GM13977 (cell line): ENCODE results near the gene PRR33.

Source experiments
- DNase-seq: peaks from one replicate; pipeline ENCODE4 v3.0.0; 2012; ENCODE audit warnings: low spot score
- CTCF ChIP-seq: IDR thresholded peaks from 2 replicates; pipeline ENCODE4 v1.5.1; 2012; ENCODE audit warnings: mild to moderate bottlenecking, control low read depth; ENCODE audit not compliant: insufficient read depth; ENCODE audit errors: extremely low read depth, missing control alignments
- in situ Hi-C: fragments of 300-500 bp; cut with MboI; formaldehyde crosslinking; loops from one replicate; pipeline ENCODE4 v1.12.0; 2022; ENCODE audit warnings: low sequenced_read_pairs, low pct_unique_long_range_greater_than_20kb, mixed read lengths, inconsistent platforms; ENCODE audit not compliant: unreplicated experiment

Gene PRR33

GRCh38 chr11:1847926-1848639, 43.6 kb downstream of the PRR33 start:
- DNase-seq, result no peak
- no peak for TF ChIP-seq CTCF
- in situ Hi-C loops, result no loop called here

DNA sequence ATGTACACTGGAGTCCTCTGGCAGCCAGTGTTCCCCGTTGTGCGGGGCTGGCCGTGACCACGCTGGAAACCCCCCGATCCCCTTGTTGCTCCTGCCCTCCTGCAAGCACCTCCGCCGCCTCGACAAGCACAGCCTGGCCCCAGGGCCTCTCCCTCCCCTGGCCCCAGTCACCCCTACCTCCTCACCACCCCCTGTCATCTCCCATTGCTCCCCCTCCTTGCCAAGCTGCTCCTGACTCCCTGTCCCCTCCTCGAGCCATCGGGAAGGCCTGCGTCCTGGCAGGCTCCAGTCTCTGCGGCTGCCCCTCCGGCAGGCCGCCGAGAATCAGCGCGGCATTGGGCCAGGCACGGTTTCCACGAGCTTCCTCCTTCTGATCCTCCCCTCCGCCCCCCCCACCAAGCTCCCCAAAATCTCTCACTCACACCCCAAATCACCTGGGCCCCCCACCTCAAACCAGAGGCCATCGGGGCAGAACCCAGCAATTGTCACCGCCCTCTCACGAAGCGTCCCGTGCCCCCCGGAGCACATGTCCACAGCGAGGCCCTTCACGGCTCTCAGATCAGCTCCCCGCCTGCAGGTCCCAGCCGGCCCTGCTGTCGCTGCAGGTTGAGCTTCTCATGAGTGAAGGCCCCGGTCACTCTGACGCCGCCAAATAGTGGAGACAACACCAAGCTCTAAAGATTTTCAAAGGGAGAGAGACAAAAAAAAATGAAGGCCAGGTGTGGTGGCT, 44.5 kb downstream of the PRR33 start:
- DNase-seq, result no peak
- TF ChIP-seq CTCF, result no peak
- in situ Hi-C loops, result no loop called here

DNA sequence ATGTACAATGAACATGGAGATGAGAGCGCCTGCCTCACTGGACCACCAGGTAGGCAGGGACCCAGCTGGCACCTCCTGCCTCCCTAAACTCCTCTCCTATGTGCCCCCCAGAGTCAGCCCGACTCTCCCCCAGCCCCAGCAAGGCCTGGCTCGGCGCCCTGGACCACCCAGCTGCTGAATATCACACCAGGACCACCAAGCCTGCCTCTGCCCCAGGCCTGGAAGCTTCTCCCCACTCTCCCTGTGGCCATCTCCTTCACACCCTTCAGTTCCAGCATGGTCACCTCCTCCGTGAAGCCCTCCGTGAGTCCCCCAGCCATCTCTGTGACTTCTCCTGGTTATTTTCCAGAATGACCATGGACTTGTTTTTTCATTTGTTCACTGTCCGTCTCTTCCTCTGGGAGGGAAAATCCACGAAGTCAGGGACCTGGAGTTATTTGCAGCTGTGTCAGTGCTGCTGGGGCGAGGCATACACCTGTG, 45.2 kb downstream of the PRR33 start:
- in situ Hi-C loops, result no loop called here
- TF ChIP-seq CTCF, result no peak
- DNase-seq, result no peak

DNA sequence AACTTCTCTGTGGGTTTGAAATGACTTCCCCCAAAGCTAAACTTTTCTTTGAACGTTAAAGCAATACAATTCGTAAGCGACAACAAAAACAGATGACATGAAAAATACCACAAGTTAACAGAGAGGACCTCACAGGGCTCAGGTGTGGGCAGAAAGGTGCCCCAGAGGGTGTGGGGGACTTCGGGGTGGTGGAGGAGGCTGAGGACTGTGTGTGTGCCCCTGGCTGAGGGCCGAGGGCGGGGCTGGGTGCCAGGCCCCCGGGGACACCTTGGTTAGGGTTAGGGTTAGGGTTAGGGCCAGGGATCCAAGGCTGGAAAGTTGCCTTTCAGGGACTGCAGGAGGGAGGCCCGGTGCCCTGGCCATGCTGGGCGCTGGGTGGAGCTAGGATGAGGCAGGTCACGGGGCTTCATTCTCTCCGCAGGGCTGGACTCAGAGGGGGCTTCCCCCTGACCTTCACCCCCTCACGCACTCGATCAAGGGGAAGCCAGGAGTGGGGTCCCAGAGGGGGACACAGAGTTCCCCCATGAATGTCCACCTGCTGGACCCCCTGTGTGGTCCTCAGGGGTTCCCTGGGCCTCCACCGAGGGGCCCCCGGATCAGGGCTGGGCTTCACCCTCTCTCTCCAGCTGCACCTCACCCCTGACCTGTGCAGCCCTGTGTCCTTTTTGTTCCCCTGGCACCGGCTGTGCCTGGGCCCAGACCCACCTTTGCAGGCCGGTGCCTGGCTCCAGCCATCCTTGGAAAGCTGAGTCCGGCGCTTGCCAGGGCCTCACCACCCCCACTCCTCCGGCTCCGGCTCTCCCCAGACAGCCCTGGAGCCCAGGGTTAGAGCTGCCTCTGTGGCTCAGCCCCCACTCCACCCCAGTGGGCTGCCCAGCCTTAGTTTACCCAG, 45.9 kb downstream of the PRR33 start:
- DNase-seq, result no peak
- TF ChIP-seq CTCF, result no peak
- in situ Hi-C loops, result no loop called here

DNA sequence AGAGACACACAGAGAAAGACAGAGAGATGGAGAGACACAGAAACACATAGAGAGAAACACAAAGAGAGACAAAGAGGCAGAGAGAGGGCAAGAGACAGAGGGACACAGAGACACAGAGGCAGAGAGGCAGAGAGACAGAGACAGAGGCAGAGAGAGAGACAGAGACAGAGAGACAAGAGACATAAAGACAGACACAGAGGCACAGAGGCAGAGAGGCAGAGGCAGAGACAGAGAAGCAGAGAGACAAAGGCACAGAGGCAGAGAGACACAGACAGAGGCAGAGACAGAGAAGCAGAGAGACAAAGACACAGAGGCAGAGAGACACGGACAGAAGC, 46.6 kb downstream of the PRR33 start:
- no peak for TF ChIP-seq CTCF
- DNase-seq, result no peak
- in situ Hi-C loops, result no loop called here
